ENCODE measurements around the gene PTK7. TPM values are rescaled to one million over a fixed set of nuclear protein-coding genes. Genes with fewer than 3 reads are reported as not detected.

Gene PTK7
- total RNA-seq, 1 experiment from 2014 or later: 105 TPM

GRCh38 chr6:43052842-43053544 lies 23.1 kb upstream of the PTK7 start (continued):
- TF ChIP-seq ZBTB33 (IDR thresholded peaks at IDR 0.05; ENCODE audit: extremely low read depth, insufficient replicate concordance, low read length): no peak

DNA sequence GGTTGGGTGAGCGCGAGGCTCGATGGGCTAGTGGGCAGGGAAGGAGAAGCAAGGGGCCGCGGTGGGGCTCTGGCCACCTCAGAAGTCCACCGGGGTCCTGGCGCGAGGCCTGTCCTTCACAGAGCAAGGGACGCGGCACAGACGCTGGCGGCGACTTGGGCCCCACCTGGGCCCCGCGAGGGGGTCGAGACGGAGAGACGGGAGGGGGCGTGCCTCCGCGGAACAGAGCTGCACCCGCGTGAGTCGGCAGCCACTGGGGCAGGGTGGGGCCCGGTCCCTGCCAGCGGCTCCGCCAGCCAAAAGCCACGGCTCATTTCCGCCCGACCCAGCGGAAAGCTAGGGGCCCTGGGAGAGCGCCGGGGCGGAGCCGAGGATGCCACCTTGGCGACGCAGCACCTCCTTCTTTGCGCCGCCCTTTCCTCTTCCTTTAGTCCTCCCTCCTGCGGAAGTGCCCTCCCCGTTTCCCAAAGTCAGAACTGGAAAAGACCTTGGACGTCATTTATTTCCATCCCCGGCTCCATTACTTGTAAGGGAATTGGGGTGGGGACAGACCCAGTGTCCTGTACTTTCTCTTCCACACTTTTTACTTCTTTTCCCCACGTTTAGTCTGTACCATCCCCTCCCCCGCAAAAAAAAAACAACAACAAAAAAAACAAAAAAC lies 22.4 kb upstream of the PTK7 start, which contains the start of gene CUL7:
TSS of gene CUL7 (minus strand) at position 307 of the 661 bp plus-strand sequence. CDS start 1,063 bp downstream, outside the sequence.
- ChIA-PET POLR2A (interaction anchor here (0.6 to 1.7 kb wide), 7 partner anchors 13 to 121 kb away, joined by 3 to 10 read pairs (median 5); partner anchors contain the start of genes KLHDC3, MEA1, PPP2R5D and PTK7), RAD21 (ENCODE audit: low non-redundant PET in 1 of 2, low total read pairs in 2 of 2, uncharacterized antibody in 2 of 2, unreplicated experiment in 2 of 2) (interaction anchor here (0.8 to 1.0 kb wide), 2 partner anchors 23 to 90 kb away, joined by 3 read pairs; no protein-coding TSS in a partner anchor), CTCF (interaction anchor here (1.5 kb wide), 1 partner anchor 90 kb away, joined by 5 read pairs; no protein-coding TSS in a partner anchor)
- H3K36me3 ChIP-seq (ENCODE audit: control insufficient read depth in 1 of 2, insufficient read depth in 2 of 2, low read length in 2 of 2): peaks cover 7 to 25% of the 10 kb centered on the region in 2 experiments; a peak in 3 of 4 replicates
- peak within 1 kb of the TSS; percentile 98 for H3K9ac ChIP-seq (ENCODE audit: low read length)
- peak within 1 kb of the TSS; percentile 99 for H3K4me2 ChIP-seq (ENCODE audit: low read length)
- TF ChIP-seq POLR2A (IDR thresholded peaks at IDR 0.05; ENCODE audit: borderline replicate concordance, extremely low read depth, insufficient read depth, insufficient read length): peak; percentile 84
- no peak for TF ChIP-seq FOSL1 (IDR thresholded peaks at IDR 0.05; ENCODE audit: low read depth)
- peak; percentile 98 for TF ChIP-seq POLR2AphosphoS5 (IDR thresholded peaks at IDR 0.05; ENCODE audit: low read depth, low read length)
- peak; percentile 88 for TF ChIP-seq ZFX (IDR thresholded peaks at IDR 0.05)
- TF ChIP-seq ELF1 (IDR thresholded peaks at IDR 0.05; ENCODE audit: borderline replicate concordance, low read depth): no peak
- TF ChIP-seq TCF7L2 (IDR thresholded peaks at IDR 0.05; ENCODE audit: borderline replicate concordance, extremely low read depth, insufficient read depth, insufficient read length): peak; percentile 40
- no peaks in the 10 kb centered on the region for H4K20me1 ChIP-seq (ENCODE audit: insufficient read depth)
- H3K9me3 ChIP-seq (ENCODE audit: control insufficient read depth in 1 of 2, insufficient read depth in 1 of 2, low read depth in 1 of 2, low read length in 2 of 2): no peaks in the 10 kb centered on the region
- DNase-seq (ENCODE audit: low read depth, low spot score) (peak; percentile 86), ATAC-seq (peak; percentile 96)
- intact Hi-C loops (cut with micrococcal nuclease): no loop called here
- no peaks in the 10 kb centered on the region for H3K27me3 ChIP-seq (ENCODE audit: insufficient read depth, low read length)
- H2AFZ ChIP-seq (ENCODE audit: low read depth, low read length, poor library complexity, severe bottlenecking): no peak within 1 kb of the TSS
- H3K79me2 ChIP-seq (ENCODE audit: insufficient read depth, low read length): peaks cover 39% of the 10 kb centered on the region
- peaks cover 12 to 31% of the 10 kb centered on the region in 2 experiments; a peak in 3 of 4 replicates for H3K4me1 ChIP-seq (ENCODE audit: control insufficient read depth in 1 of 2, insufficient read depth in 2 of 2, low read length in 2 of 2)
- peak within 1 kb of the TSS; percentile 97 for H3K4me3 ChIP-seq (replicated peaks in 1 of 2; ENCODE audit: low read depth in 1 of 2, low read length in 2 of 2)
- H3K27ac ChIP-seq (ENCODE audit: low read depth, low read length): peak within 1 kb of the TSS; percentile 98
- no TSS peak for BruUV-seq (replicated peaks)
- no peaks in the 10 kb centered on the region for H3K9me2 ChIP-seq (ENCODE audit: insufficient read depth)
